HEK293 (cell line): ENCODE measurements around the gene MAD2L1BP.
A peak's percentile ranks its signal among the peaks of the same experiment; 100 is the strongest.

Source experiments
- FEZF1 ChIP-seq: fragments of 450-650 bp; formaldehyde crosslinking; IDR thresholded peaks from 2 replicates; pipeline ENCODE4 v1.5.1; 2016; ENCODE audit warnings: missing biosample characterization, missing genetic modification characterization
- GFI1B ChIP-seq: fragments of 450-650 bp; formaldehyde crosslinking; IDR thresholded peaks from 2 replicates; pipeline ENCODE4 v1.5.1; 2016; ENCODE audit warnings: missing biosample characterization, missing genetic modification characterization
- IKZF3 ChIP-seq: fragments of 450-650 bp; IDR thresholded peaks from 2 replicates; pipeline ENCODE4 v1.5.0; 2018; ENCODE audit warnings: missing biosample characterization, mild to moderate bottlenecking, missing genetic modification characterization, moderate library complexity
- PBX3 ChIP-seq: sonication (generic); formaldehyde crosslinking; IDR thresholded peaks from 2 replicates; pipeline ENCODE4 v1.8.1; 2022; ENCODE audit warnings: mild to moderate bottlenecking, moderate library complexity, missing genetic modification reagents
- RBAK ChIP-seq: fragments of 450-650 bp; formaldehyde crosslinking; IDR thresholded peaks from 2 replicates; pipeline ENCODE4 v1.5.1; 2016; ENCODE audit warnings: missing biosample characterization, missing genetic modification characterization
- TSHZ1 ChIP-seq: fragments of 450-650 bp; formaldehyde crosslinking; IDR thresholded peaks from 2 replicates; pipeline ENCODE4 v1.5.1; 2016; ENCODE audit warnings: missing biosample characterization, missing genetic modification characterization, borderline replicate concordance
- ZBTB17 ChIP-seq: fragments of 450-650 bp; formaldehyde crosslinking; IDR thresholded peaks from 2 replicates; pipeline ENCODE4 v1.5.1; 2016; ENCODE audit warnings: missing biosample characterization, missing genetic modification characterization
- ZBTB26 ChIP-seq: fragments of 450-650 bp; formaldehyde crosslinking; optimal IDR thresholded peaks from 2 replicates; pipeline ENCODE3; 2016; ENCODE audit warnings: missing biosample characterization, mild to moderate bottlenecking, missing genetic modification characterization
- ZFP41 ChIP-seq: fragments of 450-650 bp; formaldehyde crosslinking; IDR thresholded peaks from 2 replicates; pipeline ENCODE4 v1.5.1; 2016; ENCODE audit warnings: missing biosample characterization, missing genetic modification characterization, borderline replicate concordance
- ZNF10 ChIP-seq: fragments of 450-650 bp; formaldehyde crosslinking; IDR thresholded peaks from 2 replicates; pipeline ENCODE4 v1.5.1; 2017; ENCODE audit warnings: missing biosample characterization, missing genetic modification characterization
- ZNF133 ChIP-seq: fragments of 450-650 bp; formaldehyde crosslinking; IDR thresholded peaks from 2 replicates; pipeline ENCODE4 v1.5.1; 2016; ENCODE audit warnings: missing biosample characterization, missing genetic modification characterization
- ZNF146 ChIP-seq: fragments of 450-650 bp; formaldehyde crosslinking; IDR thresholded peaks from 2 replicates; pipeline ENCODE4 v1.5.1; 2016; ENCODE audit warnings: missing biosample characterization, missing genetic modification characterization
- ZNF221 ChIP-seq: fragments of 450-650 bp; formaldehyde crosslinking; IDR thresholded peaks from 2 replicates; pipeline ENCODE4 v1.5.1; 2017; ENCODE audit warnings: missing biosample characterization, missing genetic modification characterization, borderline replicate concordance
- ZNF280C ChIP-seq: fragments of 450-650 bp; formaldehyde crosslinking; IDR thresholded peaks from 2 replicates; pipeline ENCODE4 v1.5.1; 2016; ENCODE audit warnings: missing biosample characterization, missing genetic modification characterization
- ZNF280D ChIP-seq: fragments of 450-650 bp; formaldehyde crosslinking; IDR thresholded peaks from 2 replicates; pipeline ENCODE4 v1.5.1; 2016; ENCODE audit warnings: missing biosample characterization, missing genetic modification characterization
- ZNF354C ChIP-seq: fragments of 450-650 bp; formaldehyde crosslinking; IDR thresholded peaks from 2 replicates; pipeline ENCODE4 v1.5.1; 2016; ENCODE audit warnings: missing biosample characterization, missing genetic modification characterization, low read depth, borderline replicate concordance
- ZNF426 ChIP-seq: fragments of 450-650 bp; formaldehyde crosslinking; IDR thresholded peaks from 2 replicates; pipeline ENCODE4 v1.5.1; 2017; ENCODE audit warnings: missing biosample characterization, missing genetic modification characterization, mild to moderate bottlenecking, inconsistent platforms, moderate library complexity
- ZNF433 ChIP-seq: fragments of 450-650 bp; formaldehyde crosslinking; IDR thresholded peaks from 2 replicates; pipeline ENCODE4 v1.5.1; 2016; ENCODE audit warnings: missing biosample characterization, missing genetic modification characterization, low read depth
- ZNF449 ChIP-seq: fragments of 450-650 bp; formaldehyde crosslinking; IDR thresholded peaks from 2 replicates; pipeline ENCODE4 v1.5.1; 2017; ENCODE audit warnings: missing biosample characterization, mild to moderate bottlenecking, missing genetic modification characterization, moderate library complexity
- ZNF626 ChIP-seq: fragments of 450-650 bp; sonication (Bioruptor Pico); formaldehyde crosslinking; IDR thresholded peaks from 2 replicates; pipeline ENCODE4 v1.5.1; 2018; ENCODE audit warnings: missing biosample characterization, missing genetic modification characterization, inconsistent platforms
- ZNF677 ChIP-seq: fragments of 450-650 bp; IDR thresholded peaks from 2 replicates; pipeline ENCODE4 v1.5.0; 2018; ENCODE audit warnings: missing biosample characterization, mild to moderate bottlenecking, missing genetic modification characterization, moderate library complexity
- ZNF692 ChIP-seq: fragments of 450-650 bp; formaldehyde crosslinking; IDR thresholded peaks from 2 replicates; pipeline ENCODE4 v1.5.1; 2016; ENCODE audit warnings: missing biosample characterization, missing genetic modification characterization
- ZNF830 ChIP-seq: fragments of 450-650 bp; IDR thresholded peaks from 2 replicates; pipeline ENCODE4 v1.5.0; 2018; ENCODE audit warnings: missing biosample characterization, missing genetic modification characterization, low read depth, mild to moderate bottlenecking, moderate library complexity
- ZSCAN16 ChIP-seq: fragments of 450-650 bp; formaldehyde crosslinking; IDR thresholded peaks from 2 replicates; pipeline ENCODE4 v1.5.1; 2016; ENCODE audit warnings: missing biosample characterization, missing genetic modification characterization

MAD2L1BP gene

GRCh38 chr6:43635387-43636307 is at the start of gene MAD2L1BP (continued):
- TF ChIP-seq TSHZ1: no peak
- no peak for TF ChIP-seq RBAK (tag by site-specific recombination)
- no peak for TF ChIP-seq ZNF426
- TF ChIP-seq ZNF221 (tag by site-specific recombination): no peak
- TF ChIP-seq ZNF133: no peak
- TF ChIP-seq ZFP41 (tag by site-specific recombination): no peak
- no peak for TF ChIP-seq ZNF146 (tag by site-specific recombination)
- peak; percentile 89 for TF ChIP-seq ZNF449 (tag by site-specific recombination)
- TF ChIP-seq ZNF677 (tag by site-specific recombination): no peak
- no peak for TF ChIP-seq ZNF433 (tag by site-specific recombination)
- peak; percentile 70 for TF ChIP-seq ZBTB26 (tag by site-specific recombination)
- TF ChIP-seq ZNF830 (tag by site-specific recombination): no peak
- TF ChIP-seq IKZF3: peak; percentile 82
- no peak for TF ChIP-seq ZNF626
- 0 out of 2 replicates have a peak, but pooled peaks have one; percentile 21 for TF ChIP-seq FEZF1 (tag by site-specific recombination)
- no peak for TF ChIP-seq PBX3 (CRISPR knock-in tag)
- TF ChIP-seq ZSCAN16 (tag by site-specific recombination): no peak
- no peak; the same call in 1 of the 2 replicates for TF ChIP-seq ZNF10 (tag by site-specific recombination)
- TF ChIP-seq ZBTB17 (tag by site-specific recombination): peak; percentile 56
- no peak for TF ChIP-seq ZNF280D
- peak; percentile 75 for TF ChIP-seq ZNF692 (tag by site-specific recombination)
- no peak for TF ChIP-seq ZNF354C (tag by site-specific recombination)
- TF ChIP-seq GFI1B (tag by site-specific recombination): peak; percentile 54; the same call in 1 of the 2 replicates
- TF ChIP-seq ZNF280C (tag by site-specific recombination): no peak
